Right lobe of liver (tissue), 4 donors: ENCODE data around the gene DLG2.
"Not testable (repeated sequence)": the region's sequence is repeated elsewhere in the genome, so short reads cannot be mapped to it uniquely, and the experiment has no call there.

Experiments
- POLR2A ChIP-seq: fragments of 450-650 bp; IDR thresholded peaks from one replicate; pipeline ENCODE4 v1.6.1; 2017; ENCODE audit warnings: antibody characterized with exemption, mild to moderate bottlenecking
- TF ChIP-seq, protein P1 (sequence below), 4 donors: fragments of 200-600 bp in 3 of 4; fragments of 450-650 bp in 1 of 4; IDR thresholded peaks; one replicate each; pipeline versions ENCODE4 v1.5.1 to v1.8.0; 2016 to 2022; ENCODE audit warnings: antibody characterized with exemption in 4 of 4, mild to moderate bottlenecking in 2 of 4
- donor health status: DM: no; HTN: no; CAD: no.
- donor health status: DM: no; HTN: no; CAD: no.
- donor health status: DM: no; HTN: yes; CAD: no.

DNA sequence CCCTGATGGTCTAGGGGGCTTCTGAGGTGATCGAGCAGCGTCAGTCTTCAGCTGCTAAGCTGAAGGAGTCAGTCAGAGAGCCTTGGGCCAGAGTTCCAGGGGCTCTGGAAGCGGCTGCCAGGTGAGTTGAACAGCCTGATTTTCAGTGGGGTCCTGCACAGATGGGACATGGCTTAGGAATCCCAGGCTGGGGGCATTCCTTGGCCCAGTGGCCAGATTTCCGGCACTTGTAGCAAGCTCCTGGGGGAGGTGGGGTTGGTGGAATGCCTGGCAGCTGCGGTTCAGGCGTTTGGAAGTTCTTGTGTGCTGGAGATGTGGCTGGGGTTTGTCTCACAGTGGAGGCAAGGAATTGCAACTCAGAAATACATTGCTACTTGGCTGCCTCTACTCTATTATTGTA, 2192.3 kb downstream of the DLG2 start:
- TF ChIP-seq, protein P1, sequence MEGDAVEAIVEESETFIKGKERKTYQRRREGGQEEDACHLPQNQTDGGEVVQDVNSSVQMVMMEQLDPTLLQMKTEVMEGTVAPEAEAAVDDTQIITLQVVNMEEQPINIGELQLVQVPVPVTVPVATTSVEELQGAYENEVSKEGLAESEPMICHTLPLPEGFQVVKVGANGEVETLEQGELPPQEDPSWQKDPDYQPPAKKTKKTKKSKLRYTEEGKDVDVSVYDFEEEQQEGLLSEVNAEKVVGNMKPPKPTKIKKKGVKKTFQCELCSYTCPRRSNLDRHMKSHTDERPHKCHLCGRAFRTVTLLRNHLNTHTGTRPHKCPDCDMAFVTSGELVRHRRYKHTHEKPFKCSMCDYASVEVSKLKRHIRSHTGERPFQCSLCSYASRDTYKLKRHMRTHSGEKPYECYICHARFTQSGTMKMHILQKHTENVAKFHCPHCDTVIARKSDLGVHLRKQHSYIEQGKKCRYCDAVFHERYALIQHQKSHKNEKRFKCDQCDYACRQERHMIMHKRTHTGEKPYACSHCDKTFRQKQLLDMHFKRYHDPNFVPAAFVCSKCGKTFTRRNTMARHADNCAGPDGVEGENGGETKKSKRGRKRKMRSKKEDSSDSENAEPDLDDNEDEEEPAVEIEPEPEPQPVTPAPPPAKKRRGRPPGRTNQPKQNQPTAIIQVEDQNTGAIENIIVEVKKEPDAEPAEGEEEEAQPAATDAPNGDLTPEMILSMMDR (IDR thresholded peaks at IDR 0.05): not testable (repeated sequence)
- TF ChIP-seq POLR2A: not testable (repeated sequence)
